Islet of Langerhans (tissue), 1 donor: Measurements from ENCODE around the gene CYP2W1.

Experiments
- FAIRE-seq: peaks from one replicate; lab custom pipeline; 2011; peaks lifted over from hg19 to GRCh38; lab: Jason Lieb, UNC

The CYP2W1 gene

GRCh38 chr7:982511-983003, 424 bp upstream of the CYP2W1 start:
- no peak for FAIRE-seq

DNA sequence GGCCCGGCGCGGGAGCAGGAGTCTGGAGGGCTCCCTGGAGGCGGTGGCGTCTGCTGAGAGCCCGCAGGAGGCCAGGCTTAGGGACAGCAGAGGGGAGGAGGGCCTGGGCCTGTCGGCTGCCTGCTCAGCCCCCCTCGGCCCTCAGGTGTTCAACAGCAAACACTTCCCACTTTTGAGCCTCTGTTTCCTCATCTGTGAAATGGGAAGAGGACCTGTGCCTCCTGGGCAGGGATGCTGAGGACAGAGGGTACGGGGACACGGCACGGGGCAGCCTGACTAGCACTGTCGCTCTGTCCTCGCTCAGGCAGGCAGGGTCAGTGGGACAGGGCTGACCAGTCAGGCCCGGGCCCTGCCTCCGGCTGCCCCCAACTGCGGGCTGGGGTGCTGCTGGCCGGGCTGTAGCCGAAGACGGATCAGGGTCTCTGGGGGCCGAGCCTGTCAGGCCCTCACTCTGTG, 663 bp downstream of the CYP2W1 start:
- no peak for FAIRE-seq

DNA sequence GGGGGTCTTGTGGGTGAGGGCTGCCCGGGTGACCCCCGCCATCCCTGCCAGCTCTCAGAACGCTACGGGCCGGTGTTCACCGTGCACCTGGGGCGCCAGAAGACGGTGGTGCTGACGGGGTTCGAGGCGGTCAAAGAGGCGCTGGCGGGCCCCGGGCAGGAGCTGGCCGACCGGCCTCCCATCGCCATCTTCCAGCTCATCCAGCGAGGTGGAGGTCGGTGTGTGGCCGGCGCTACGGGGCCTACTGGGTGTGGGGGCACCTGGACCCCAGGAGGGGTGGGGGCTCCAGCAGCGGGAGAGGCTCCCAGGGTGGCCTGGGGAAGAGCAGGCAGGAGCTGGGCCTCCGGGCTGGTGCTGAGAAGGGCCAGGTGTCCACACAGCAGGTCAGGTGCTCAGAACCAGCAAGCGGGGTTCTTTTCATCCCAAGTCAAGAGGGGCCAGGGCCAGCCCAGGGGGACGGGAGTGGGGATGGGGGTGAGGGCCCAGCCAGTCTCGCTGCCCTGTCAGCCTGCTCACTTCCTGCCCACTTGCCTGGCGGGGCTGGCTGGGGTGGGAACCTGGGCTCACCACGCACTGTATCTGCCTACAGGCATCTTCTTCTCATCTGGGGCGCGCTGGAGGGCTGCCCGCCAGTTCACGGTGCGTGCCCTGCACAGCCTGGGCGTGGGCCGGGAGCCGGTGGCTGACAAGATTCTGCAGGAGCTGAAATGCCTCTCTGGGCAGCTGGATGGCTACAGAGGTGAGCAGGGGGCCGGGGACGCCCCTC, 1.6 kb downstream of the CYP2W1 start:
- no peak for FAIRE-seq

DNA sequence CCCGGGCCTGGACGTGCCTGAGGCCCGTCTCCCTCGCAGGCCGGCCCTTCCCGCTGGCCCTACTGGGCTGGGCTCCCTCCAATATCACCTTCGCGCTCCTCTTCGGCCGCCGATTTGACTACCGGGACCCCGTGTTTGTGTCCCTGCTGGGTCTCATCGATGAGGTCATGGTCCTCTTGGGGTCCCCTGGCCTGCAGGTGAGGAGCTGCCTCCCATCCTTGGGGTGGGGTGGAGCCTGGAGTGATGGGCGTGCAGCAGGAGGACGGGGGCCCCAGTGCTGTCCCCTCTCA, 2.1 kb downstream of the CYP2W1 start:
- no peak for FAIRE-seq

- FAIRE-seq, result no peak
Observed at GRCh38 chr7:985915-986741, 3.1 kb downstream of the CYP2W1 start.

GRCh38 chr7:986766-987751, 4.1 kb downstream of the CYP2W1 start:
- no peak for FAIRE-seq

DNA sequence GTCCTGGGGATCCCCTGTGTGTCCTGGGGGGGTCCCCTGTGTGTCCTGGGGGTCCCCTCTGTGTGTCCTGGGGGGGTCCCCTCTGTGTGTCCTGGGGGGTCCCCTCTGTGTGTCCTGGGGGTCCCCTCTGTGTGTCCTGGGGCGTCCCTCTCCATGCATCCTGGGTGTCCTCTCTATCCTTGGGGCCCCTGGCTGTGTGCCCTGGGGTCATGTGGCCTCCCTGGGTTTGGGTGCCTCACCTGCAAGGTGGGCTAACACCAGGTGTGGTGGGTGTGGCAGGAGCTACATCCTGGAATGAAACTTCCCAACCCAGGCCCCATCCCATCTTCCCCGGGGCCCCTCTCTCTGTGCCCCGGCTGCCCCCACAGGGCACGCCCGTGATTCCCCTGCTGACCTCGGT, 4.9 kb downstream of the CYP2W1 start:
- FAIRE-seq, result no peak

GRCh38 chr7:988426-988911, 5.5 kb downstream of the CYP2W1 start:
- FAIRE-seq, result no peak

DNA sequence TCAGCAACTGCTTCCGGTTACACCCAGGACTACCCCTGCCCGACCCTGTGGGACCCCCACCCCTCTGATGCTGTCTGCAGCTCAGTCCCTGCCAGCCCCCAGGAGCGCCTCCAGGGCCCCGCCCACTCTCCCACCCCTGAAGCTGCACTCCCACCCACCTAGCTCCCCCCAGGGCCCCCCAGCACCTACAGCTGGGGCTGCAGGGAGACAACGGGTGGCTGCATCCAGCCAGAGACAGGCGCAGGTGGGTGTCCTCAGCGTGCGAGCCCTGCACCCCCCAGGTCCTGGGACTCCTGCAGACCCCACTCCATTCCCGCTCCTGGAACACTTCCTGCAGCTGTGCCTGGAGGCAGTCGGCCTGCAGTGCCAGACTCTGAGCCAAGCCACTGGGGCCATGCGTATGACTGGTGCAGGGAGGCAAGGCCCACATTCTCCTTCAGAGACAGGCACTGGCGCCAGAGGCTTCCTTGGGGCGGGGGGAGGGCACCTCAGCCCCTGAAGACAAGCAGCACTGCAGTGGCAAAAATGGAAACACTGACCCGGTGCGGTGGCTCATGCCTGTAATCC, 6.1 kb downstream of the CYP2W1 start:
- no peak for FAIRE-seq

GRCh38 chr7:990352-990932, 7.5 kb downstream of the CYP2W1 start:
- FAIRE-seq, result no peak

DNA sequence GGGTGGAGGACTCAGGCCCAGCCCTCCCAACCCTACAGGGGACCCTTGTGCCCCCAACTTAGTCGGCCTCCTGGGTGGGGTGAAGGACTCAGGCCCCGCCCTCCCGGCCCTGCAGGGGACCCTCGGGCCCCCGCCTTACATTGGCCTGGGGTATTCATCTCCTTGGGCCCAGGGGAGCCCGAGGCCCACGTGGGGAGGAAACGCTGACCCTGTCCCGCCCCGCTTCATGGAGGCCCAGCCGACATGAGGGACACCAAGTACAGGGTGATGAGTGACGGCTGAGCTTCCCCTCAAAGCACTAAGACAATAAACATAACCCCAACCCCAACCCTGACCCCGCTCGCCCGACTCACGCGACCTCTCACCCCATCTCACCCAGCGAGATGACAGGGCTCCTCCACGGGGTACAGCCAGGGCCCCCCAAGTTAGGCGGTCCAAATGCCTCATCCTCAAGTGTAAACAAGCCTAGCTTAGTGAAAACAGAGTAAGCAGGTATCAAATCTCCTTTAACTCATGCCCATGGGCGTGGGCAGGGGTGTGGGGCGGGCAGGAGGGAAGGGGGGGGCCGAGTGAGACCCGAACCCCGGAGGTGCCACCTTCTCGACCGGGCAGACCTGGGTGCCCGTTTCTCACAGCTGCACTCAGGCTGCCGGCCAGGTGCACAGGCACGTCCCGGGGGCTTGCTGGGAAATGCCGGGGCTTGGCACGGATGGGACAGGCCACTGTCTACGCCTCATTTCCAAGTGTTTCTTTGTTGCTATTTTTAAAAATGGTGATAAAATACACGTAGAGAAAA, 8.2 kb downstream of the CYP2W1 start:
- FAIRE-seq, result no peak

GRCh38 chr7:991729-992656, 9.0 kb downstream of the CYP2W1 start:
- FAIRE-seq, result no peak

DNA sequence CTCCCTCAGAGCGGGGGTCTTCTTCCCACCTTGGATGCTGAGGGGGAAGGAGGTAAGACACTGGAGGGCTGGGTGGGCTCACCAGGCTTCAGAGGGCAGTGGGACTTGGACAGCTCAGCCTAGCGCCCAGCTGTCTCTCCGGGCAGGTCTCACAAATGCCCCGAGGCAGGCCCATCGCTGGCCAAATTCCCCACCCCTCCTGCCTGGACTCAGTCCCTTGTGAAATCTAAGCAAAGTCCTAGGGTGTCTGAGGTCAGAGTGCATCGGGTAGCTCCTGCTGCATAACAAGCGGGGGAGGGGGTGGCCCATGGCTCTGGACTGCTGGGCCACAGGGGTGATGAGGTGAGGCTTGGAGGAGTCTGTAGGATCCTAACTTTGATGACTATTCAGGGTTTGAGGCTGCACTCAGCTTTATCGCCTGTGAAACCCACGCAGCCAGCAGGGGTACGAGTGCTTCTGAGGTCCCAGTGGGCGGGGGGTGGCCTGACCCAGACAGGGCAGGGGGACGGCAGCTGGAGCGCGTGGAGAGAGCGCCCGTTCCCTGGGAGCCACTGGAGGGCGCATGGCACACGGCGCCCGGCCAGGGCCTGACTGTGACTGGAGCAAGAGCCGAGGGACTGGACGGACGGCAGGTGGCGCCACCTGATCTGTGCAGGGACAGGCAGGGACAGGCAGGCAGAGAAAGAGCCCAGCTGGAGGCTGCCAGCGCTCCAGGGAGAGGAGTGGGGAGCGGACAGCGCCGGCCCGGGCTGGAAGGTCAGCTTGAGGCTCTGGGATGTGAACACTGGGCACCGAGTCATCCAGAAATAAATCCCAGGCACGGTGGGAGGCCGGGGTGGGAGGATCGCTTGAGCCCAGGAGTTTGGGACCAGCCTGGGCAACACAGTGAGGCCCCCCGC, 10.0 kb downstream of the CYP2W1 start:
- no peak for FAIRE-seq

DNA sequence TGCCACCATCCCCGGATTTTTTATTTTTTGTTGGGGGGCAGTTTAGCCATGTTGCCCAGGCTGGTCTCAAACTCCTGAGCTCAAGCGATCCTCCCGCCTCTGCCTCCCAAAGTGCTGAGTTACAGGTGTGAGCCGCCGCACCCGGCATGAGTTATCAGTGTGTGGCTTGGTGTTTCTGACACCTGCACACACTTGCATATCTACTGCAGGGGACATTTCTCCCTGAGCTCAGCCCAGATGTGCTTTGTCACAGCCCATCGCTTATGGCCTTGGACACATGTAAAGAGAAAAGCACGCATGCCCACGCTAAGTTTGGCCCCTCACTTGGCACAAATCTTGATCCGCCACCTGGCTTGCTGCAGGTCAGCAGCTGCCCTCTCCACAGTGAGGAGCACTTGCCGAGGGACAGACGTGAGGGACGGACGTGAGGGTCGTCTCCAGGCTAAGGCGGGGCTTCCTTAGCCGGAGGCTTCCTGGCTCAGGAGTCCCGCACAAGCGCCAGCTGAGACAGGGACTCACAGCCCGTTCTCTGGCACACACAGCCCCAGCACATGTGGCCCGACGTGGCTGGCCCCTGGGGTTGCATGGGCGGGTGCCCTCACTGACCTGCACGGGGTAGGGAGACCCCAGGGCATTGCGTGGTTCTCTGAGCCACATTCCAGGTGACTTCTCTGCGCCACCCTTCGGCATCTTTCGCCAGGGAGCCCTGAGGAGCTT, 11.8 kb downstream of the CYP2W1 start:
- FAIRE-seq, result no peak

DNA sequence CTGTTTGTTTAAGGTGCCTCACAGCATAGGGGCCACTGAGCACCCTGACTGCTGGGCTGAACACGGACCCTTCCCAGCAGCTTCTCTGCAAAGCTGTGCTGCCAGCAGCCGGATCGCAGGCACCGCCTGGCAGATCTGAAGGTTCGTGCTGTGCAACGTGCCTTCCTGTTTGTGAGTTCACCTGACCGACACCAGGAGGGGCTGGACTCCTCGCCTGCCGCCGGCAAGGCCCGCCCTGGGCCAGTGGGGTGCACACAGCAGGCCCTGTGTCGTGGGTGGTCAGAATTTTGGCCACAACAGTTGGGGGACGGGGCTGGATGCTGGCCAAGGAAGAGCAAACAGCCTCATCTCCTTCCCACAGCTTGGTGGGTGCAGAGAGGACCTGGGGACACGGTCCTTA, 12.6 kb downstream of the CYP2W1 start:
- FAIRE-seq, result no peak

DNA sequence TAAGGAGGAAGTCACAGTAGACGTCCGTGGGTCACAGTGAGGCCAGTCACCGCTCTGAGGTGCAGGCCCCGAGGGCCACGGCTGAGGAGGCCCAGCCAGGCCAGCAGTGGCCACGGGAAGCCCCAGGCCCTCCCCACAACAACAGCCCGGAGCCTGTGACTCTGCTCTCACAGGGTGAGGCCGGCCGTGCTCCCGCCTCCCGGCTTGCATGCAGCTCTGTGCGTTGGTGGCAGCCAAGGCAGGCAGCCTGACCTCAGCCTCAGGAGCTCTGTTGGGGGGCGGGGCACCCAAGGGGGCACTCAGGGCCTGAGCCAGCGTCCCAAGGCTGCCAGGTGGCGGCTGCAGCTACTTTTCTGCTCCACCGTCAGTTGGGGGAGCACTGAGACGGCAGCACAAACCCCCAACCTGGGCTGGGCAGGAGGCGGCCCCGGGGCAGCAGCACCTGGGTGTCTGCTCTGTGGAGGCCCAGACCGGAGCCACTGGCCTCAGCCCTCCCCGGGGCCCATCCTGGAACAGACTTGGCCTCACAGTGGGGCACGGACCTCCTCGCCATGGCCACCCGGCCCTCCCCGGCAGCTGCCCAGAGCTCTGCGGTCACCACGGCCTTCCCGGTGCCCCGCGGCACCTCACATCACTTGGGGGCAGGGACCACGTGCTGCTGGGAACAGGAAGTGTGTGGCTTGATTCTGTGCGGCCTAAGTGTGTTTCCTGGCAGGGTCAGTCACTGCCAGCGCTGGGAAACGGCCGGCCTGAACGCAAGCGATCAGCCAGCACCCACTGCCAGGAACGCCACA, 13.3 kb downstream of the CYP2W1 start:
- FAIRE-seq, result no peak
